ENCODE results near the gene ARPC1A.

DNA sequence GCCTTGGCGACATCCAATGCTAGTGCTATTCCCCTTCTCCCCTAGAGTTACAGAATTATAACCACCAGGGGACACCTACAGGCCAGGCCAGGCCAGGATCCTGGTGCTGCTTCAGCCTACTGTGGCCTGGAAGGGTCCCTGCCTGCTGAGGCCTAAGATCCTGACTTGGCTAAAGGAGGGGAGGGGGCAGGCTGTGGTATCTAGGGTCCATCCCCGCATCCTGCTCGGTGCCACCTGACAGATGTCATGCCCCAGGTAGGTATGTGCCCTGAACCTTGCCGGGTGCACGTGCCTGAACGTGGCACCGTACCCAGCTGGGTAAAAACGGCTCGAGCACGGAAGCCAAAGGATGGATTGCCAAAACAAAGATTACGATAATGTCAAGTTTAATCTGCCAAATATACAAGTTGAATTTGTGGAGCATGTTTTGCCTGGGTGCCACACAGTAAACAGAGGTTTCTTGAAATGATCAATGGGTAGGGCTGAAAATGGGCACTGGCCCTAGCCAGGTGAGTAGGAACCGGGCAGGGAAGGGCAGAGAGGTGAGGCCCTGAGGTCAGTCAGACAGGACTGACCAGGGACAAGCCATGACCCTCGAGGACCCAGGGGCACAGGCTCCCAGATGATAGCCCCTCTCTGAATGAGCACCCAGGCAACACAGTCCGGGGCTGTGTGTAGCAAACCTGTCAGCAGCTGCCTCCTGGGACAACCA lies 70.1 kb downstream of the ARPC1A start:
- TF ChIP-seq, protein P1, sequence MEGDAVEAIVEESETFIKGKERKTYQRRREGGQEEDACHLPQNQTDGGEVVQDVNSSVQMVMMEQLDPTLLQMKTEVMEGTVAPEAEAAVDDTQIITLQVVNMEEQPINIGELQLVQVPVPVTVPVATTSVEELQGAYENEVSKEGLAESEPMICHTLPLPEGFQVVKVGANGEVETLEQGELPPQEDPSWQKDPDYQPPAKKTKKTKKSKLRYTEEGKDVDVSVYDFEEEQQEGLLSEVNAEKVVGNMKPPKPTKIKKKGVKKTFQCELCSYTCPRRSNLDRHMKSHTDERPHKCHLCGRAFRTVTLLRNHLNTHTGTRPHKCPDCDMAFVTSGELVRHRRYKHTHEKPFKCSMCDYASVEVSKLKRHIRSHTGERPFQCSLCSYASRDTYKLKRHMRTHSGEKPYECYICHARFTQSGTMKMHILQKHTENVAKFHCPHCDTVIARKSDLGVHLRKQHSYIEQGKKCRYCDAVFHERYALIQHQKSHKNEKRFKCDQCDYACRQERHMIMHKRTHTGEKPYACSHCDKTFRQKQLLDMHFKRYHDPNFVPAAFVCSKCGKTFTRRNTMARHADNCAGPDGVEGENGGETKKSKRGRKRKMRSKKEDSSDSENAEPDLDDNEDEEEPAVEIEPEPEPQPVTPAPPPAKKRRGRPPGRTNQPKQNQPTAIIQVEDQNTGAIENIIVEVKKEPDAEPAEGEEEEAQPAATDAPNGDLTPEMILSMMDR (conservative IDR thresholded peaks at IDR 0.05) = no peak
- TF ChIP-seq ZFX (IDR thresholded peaks at IDR 0.05) = no peak
